D721Med (cell line): ENCODE measurements around the gene STARD6.
A peak's percentile ranks its signal among the peaks of the same experiment; 100 is the strongest.
"Not testable (repeated sequence)": the region's sequence is repeated elsewhere in the genome, so short reads cannot be mapped to it uniquely, and the experiment has no call there.

ENCODE experiments used
- DNase-seq: peaks from one replicate; pipeline ENCODE4 v3.0.0; 2011; ENCODE audit warnings: low spot score; ENCODE audit not compliant: insufficient read length
- FAIRE-seq: peaks from 2 replicates; lab custom pipeline; 2011; peaks lifted over from hg19 to GRCh38; lab: Jason Lieb, UNC
- CTCF ChIP-seq: IDR thresholded peaks from 2 replicates; pipeline ENCODE4 v1.5.1; 2012; ENCODE audit warnings: mild to moderate bottlenecking, control low read depth; ENCODE audit not compliant: insufficient read depth; ENCODE audit errors: missing control alignments

Gene STARD6

DNA sequence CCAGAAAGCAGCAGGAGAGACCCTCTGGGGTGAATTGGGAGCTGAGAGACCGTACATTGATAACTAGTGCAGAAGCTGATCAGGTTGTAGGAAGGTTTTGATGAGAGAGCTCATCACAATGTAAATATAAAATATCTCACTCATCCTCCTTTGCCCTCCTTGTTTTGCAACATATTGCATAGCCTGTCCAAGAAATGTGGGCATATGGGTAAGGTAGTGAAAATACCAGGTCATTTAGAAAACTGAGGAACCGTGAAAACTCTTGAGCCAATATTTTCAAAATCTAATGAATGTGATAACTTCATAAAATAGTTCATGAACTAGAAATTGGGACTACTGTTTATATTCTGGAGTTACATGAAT, 31.5 kb upstream of the STARD6 start:
- FAIRE-seq: no peak
- no peak for TF ChIP-seq CTCF
- DNase-seq: no peak

DNA sequence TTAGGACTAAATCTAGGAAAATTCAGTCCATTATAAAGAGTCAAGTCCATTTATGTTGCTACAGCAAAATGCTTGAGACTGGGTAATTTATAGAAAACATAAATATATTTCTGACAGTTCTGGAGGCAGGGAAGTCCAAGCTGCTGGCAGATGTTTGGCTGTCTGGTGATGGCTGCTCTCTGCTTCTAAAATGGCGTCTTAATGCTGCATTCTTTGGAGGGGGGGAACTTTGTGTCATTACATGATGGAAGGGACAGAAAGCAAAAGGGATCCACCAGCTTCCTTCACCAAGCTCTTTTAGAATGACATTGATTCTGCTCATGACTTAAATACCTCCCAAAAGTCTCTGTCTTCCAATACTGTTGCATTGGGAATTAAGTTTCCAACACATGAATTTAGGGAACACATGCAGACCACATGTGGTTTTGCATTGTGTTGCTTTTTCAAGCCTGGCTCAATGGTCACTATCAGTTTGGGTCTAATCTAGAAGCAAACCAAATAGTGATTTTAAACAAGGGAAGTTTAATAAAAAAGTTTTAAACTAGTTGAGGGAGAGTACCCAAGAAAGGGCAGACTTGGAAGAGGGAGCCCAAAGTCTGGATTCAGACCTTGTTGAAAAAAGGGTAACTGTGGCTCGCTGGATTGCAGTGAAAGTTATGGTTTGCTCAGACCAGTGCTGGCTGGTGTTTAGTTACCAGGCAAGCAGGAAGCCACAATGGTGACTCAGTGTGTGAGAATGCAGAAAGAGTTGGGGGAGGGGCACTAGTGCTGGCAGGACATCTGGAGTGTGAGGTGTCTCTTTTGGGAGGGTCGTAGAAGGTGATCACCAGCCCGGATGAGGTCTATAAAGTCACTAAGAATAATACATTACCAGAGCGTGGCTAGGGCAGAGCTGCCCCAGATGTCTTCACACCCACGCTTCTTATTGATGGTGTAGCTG, 30.8 kb upstream of the STARD6 start:
- peak; percentile 70 for FAIRE-seq
- no peak for TF ChIP-seq CTCF
- DNase-seq: no peak

- no peak for FAIRE-seq
Measured at GRCh38 chr18:54387631-54388030, 30.0 kb upstream of the STARD6 start.

DNA sequence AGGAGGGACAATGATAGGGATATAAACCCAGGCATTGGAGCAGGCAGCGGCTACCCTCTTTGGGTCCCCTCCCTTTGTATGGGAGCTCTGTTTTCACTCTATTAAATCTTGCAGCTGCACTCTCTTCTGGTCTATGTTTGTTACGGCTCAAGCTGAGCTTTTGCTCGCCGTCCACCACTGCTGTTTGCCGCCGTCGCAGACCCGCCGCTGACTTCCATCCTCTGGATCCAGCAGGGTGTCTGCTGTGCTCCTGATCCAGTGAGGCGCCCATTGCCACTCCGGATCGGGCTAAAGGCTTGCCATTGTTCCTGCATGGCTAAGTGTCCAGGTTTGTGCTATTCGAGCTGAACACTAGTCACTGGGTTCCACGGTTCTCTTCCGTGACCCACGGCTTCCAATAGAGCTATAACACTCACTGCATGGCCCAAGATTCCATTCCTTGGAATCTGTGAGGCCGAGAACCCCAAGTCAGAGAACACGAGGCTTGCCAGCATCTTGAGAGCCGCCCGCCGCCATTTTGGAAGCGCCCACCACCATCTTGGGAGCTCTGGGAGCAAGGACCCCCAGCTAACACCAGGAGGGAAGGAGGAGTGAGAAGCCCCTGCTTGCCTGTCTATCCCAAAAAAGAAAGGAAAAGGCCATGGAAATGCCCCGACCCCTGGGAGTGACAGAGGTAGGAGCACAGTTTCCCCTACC, 29.3 kb upstream of the STARD6 start:
- DNase-seq, FAIRE-seq: not testable (repeated sequence)

More at GRCh38 chr18:54387631-54388030, 30.0 kb upstream of the STARD6 start:
- TF ChIP-seq CTCF: no peak
- DNase-seq: no peak

DNA sequence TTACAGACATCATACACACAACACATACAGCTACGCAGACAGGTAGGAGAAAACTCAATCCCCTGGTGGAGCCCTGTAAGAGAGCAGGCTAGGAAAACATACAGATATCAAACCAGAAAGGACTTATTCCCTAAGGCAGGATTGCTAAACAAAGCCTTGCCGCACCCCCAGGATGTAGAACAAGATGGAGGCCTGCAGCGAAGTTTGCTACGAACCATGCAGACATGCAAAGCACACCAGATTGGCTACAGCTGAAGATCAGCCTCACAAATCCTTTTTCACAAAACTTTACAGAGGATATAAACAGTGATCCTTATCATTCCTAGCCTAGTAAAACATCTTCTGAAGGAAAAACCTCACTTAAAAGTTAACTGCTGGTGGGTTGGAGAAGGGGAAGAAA, 28.4 kb upstream of the STARD6 start:
- TF ChIP-seq CTCF: no peak
- DNase-seq: no peak
- no peak for FAIRE-seq

DNA sequence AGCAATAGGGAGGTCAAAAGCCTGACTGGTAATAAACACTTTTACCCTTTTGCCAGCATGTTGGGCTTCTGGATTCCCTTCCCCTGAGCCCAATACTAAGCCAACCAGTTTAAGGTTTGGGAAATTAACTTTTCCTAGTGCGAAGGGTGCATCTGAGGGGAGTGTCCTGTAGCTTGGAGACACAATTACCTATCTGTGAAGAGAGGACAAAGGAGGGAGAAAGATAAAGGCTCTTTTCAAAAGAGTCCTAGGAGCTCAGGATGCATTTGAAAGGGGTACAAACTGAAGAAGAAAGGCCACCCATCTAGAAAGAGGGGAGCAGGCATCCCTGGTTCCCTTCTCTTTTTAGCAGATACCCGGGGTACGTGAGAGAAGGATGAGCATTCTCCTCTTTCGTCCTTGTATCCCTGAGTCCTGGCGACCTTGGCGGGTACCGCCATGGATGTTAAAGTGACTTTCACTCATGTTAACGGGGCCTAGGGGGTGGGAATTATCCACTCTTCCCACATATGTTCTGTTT, 25.1 kb upstream of the STARD6 start:
- FAIRE-seq (no peak), DNase-seq (no peak)
- no peak for TF ChIP-seq CTCF

DNA sequence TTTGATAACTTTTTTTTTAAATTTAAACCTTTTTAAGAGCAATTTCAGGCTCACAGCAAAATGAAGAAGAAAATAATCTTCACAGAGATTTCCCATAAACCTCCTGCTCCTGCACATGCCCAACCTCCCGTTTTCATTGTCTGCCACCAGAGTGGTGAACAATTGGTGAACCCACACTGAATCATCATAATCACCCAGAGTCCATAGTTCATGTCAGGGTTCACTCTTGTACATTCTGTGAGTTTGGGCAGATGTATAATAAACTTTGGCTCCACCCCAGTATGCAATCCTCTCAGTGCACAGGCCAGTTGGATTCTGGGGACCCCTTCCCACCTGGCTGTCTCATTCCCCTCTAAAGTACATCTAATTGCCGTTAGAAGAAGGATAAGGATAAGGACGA, 24.4 kb upstream of the STARD6 start:
- no peak for DNase-seq
- no peak for TF ChIP-seq CTCF
- FAIRE-seq: no peak
